ENCODE results near the gene FLT1.

The FLT1 gene

DNA sequence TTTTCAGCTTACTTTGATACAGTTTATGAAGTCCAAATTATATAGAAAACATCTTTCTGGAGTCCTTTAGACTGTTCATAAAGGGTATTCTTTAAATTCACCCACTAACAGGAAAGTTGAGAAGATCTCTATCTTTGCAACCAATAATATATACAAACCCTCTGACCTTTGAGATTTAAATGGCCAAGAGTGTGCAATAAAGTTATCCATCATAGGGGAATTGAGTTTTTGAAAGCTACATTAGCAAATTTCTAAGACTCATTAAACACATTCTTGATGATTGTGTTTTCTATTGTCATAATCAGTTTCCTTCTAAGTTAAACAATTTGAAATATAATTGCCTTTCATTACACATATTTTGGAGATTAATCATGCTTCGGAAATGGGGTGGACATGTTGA, 15.9 kb downstream of the FLT1 start:
- Histone ChIP-seq H3F3A (ENCODE audit: insufficient read depth, low read length) (no peaks in the 10 kb centered on the region), H3K79me2 (ENCODE audit: insufficient read depth, low read length) (no peaks in the 10 kb centered on the region), H3K27ac (ENCODE audit: low read depth, low read length, poor library complexity, severe bottlenecking) (no peak overlapping the region), H3K4me1 (ENCODE audit: insufficient read depth, low read length, severe bottlenecking) (no peaks in the 10 kb centered on the region), H3K27me3 (ENCODE audit: insufficient read depth, low read length) (no peaks in the 10 kb centered on the region), H2AFZ (ENCODE audit: low read length) (no peak overlapping the region), H3K36me3 (ENCODE audit: insufficient read depth, low read length) (no peaks in the 10 kb centered on the region), H3K4me2 (ENCODE audit: low read length) (no peak overlapping the region), H4K20me1 (ENCODE audit: insufficient read depth, low read length) (no peaks in the 10 kb centered on the region), H3K9me2 (ENCODE audit: low read depth, low read length) (no peaks in the 10 kb centered on the region), H3K9me3 (ENCODE audit: low read length) (no peaks in the 10 kb centered on the region), H3K4me3 (ENCODE audit: low read depth, low read length, poor library complexity, severe bottlenecking) (no peak overlapping the region), H3K9ac (ENCODE audit: low read length) (no peak overlapping the region)
- TF ChIP-seq EZH2 (IDR thresholded peaks at IDR 0.05; ENCODE audit: borderline replicate concordance, low read length), result no peak
- TF ChIP-seq, protein P1, sequence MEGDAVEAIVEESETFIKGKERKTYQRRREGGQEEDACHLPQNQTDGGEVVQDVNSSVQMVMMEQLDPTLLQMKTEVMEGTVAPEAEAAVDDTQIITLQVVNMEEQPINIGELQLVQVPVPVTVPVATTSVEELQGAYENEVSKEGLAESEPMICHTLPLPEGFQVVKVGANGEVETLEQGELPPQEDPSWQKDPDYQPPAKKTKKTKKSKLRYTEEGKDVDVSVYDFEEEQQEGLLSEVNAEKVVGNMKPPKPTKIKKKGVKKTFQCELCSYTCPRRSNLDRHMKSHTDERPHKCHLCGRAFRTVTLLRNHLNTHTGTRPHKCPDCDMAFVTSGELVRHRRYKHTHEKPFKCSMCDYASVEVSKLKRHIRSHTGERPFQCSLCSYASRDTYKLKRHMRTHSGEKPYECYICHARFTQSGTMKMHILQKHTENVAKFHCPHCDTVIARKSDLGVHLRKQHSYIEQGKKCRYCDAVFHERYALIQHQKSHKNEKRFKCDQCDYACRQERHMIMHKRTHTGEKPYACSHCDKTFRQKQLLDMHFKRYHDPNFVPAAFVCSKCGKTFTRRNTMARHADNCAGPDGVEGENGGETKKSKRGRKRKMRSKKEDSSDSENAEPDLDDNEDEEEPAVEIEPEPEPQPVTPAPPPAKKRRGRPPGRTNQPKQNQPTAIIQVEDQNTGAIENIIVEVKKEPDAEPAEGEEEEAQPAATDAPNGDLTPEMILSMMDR (IDR thresholded peaks at IDR 0.05; ENCODE audit: low read length), result no peak

DNA sequence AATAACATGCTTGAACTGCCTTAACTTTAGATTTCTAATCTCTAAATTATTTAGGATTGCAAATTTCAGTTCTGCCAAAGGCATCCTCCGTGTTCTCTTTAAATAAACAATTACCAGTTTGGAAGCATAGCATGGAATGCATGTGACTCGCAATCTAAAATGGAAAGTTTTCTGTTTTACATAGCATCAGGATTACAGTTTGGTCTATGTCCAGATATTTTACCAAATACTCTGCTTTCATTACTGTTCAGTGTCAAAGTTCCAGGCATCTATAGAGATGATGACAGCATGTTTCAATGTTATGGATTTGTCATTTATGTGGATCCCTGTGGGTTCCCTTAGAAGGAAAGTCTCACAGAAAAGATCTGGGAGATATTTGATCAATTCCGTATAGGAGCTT, 16.8 kb downstream of the FLT1 start:
- Histone ChIP-seq H3K4me3 (ENCODE audit: low read depth, low read length, poor library complexity, severe bottlenecking) (no peak overlapping the region), H4K20me1 (ENCODE audit: insufficient read depth, low read length) (no peaks in the 10 kb centered on the region), H2AFZ (ENCODE audit: low read length) (no peak overlapping the region), H3K9me2 (ENCODE audit: low read depth, low read length) (no peaks in the 10 kb centered on the region), H3K79me2 (ENCODE audit: insufficient read depth, low read length) (no peaks in the 10 kb centered on the region), H3F3A (ENCODE audit: insufficient read depth, low read length) (no peaks in the 10 kb centered on the region), H3K9me3 (ENCODE audit: low read length) (no peaks in the 10 kb centered on the region), H3K4me1 (ENCODE audit: insufficient read depth, low read length, severe bottlenecking) (no peaks in the 10 kb centered on the region), H3K27ac (ENCODE audit: low read depth, low read length, poor library complexity, severe bottlenecking) (no peak overlapping the region), H3K4me2 (ENCODE audit: low read length) (no peak overlapping the region), H3K9ac (ENCODE audit: low read length) (no peak overlapping the region), H3K27me3 (ENCODE audit: insufficient read depth, low read length) (no peaks in the 10 kb centered on the region), H3K36me3 (ENCODE audit: insufficient read depth, low read length) (no peaks in the 10 kb centered on the region)
- TF ChIP-seq EZH2 (IDR thresholded peaks at IDR 0.05; ENCODE audit: borderline replicate concordance, low read length), result no peak
- TF ChIP-seq, protein P1 (IDR thresholded peaks at IDR 0.05; ENCODE audit: low read length), result no peak

DNA sequence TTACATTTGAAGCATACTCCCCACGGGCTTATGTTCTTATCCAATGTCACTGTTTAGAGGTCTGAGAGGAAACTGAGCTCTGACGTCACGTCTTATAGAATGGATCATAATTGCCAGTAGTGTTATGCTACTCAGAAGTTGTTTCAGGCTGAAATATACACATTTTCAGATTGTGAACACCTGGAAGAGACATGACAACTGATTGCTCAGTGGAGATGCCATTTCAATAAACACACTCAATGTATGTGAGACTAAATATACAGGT, 17.3 kb downstream of the FLT1 start:
- Histone ChIP-seq H3K4me1 (ENCODE audit: insufficient read depth, low read length, severe bottlenecking) (no peaks in the 10 kb centered on the region), H3K36me3 (ENCODE audit: insufficient read depth, low read length) (no peaks in the 10 kb centered on the region), H3K4me2 (ENCODE audit: low read length) (no peak overlapping the region), H3K9me2 (ENCODE audit: low read depth, low read length) (no peaks in the 10 kb centered on the region), H3K27me3 (ENCODE audit: insufficient read depth, low read length) (no peaks in the 10 kb centered on the region), H3K9ac (ENCODE audit: low read length) (no peak overlapping the region), H3K4me3 (ENCODE audit: low read depth, low read length, poor library complexity, severe bottlenecking) (no peak overlapping the region), H3K79me2 (ENCODE audit: insufficient read depth, low read length) (no peaks in the 10 kb centered on the region), H3K27ac (ENCODE audit: low read depth, low read length, poor library complexity, severe bottlenecking) (no peak overlapping the region), H2AFZ (ENCODE audit: low read length) (no peak overlapping the region), H4K20me1 (ENCODE audit: insufficient read depth, low read length) (no peaks in the 10 kb centered on the region), H3F3A (ENCODE audit: insufficient read depth, low read length) (no peaks in the 10 kb centered on the region), H3K9me3 (ENCODE audit: low read length) (no peaks in the 10 kb centered on the region)
- TF ChIP-seq, protein P1 (IDR thresholded peaks at IDR 0.05; ENCODE audit: low read length), result no peak
- no peak for TF ChIP-seq EZH2 (IDR thresholded peaks at IDR 0.05; ENCODE audit: borderline replicate concordance, low read length)

Measured in OCI-LY1 (cell line).